Measurements from ENCODE around the gene MICALL2. TPM values are rescaled to one million over a fixed set of nuclear protein-coding genes. Genes with fewer than 3 reads are reported as not detected.

Gene MICALL2
- total RNA-seq, 1 donor from 2014 or later = 13.9 TPM

DNA sequence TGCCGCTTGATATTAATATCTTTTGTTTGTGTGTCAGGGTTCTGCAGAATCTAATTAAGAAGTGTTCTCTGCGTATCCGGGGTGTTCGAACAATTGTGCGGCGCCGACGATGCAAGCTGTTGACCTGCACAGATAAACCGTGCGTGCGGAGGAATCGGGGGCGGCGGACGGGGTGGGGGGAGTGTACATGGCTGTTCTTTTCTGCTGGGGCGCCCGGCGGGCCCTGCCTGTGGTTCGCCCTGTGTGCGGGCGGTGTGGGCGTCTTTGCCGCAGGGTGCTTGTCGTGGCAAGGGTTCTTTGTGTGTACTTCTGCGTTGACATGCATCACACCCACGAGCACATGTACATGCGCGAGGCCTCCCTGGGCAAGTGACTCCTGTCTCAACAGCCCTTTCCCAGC is 47.9 kb downstream of the MICALL2 start:
- H3K27me3 Mint-ChIP-seq = peaks cover 33% of the 10 kb centered on the region
- H3K4me1 Mint-ChIP-seq (ENCODE audit: low read depth) = no peaks in the 10 kb centered on the region

DNA sequence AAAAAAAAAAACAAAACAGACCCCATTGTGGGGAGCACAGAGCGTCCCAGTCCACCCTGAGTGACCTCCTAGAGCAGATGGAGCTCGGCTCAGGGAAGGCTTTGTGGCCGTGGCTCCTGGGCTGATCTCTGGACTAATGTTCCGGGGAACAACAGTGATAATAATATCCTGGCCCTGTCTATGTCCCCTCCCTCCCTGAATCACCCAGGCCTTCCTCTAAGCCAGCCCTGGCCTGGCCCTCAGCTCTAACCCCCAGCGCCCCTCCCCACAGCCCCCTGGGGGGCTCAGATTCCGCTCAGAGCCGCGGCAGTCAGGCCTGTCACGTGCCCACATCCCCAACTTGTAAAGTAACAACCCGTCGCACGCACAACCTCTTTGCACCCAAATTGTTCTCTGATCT is 48.3 kb downstream of the MICALL2 start:
- Mint-ChIP-seq H3K4me3 (ENCODE audit: low read depth) (no peak overlapping the region), H3K27me3 (peaks cover 33% of the 10 kb centered on the region), H3K9me3 (ENCODE audit: low read depth) (no peaks in the 10 kb centered on the region)

More for the DNA sequence above, 47.9 kb downstream of the MICALL2 start:
- Mint-ChIP-seq H3K36me3 (ENCODE audit: insufficient read depth) (no peaks in the 10 kb centered on the region), H3K27ac (no peak overlapping the region), H3K4me3 (ENCODE audit: low read depth) (no peak overlapping the region), H3K9me3 (ENCODE audit: low read depth) (no peaks in the 10 kb centered on the region)
- DNase-seq (ENCODE audit: low spot score, unreplicated experiment) = no peak
- TF ChIP-seq, protein P1, sequence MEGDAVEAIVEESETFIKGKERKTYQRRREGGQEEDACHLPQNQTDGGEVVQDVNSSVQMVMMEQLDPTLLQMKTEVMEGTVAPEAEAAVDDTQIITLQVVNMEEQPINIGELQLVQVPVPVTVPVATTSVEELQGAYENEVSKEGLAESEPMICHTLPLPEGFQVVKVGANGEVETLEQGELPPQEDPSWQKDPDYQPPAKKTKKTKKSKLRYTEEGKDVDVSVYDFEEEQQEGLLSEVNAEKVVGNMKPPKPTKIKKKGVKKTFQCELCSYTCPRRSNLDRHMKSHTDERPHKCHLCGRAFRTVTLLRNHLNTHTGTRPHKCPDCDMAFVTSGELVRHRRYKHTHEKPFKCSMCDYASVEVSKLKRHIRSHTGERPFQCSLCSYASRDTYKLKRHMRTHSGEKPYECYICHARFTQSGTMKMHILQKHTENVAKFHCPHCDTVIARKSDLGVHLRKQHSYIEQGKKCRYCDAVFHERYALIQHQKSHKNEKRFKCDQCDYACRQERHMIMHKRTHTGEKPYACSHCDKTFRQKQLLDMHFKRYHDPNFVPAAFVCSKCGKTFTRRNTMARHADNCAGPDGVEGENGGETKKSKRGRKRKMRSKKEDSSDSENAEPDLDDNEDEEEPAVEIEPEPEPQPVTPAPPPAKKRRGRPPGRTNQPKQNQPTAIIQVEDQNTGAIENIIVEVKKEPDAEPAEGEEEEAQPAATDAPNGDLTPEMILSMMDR (IDR thresholded peaks at IDR 0.05; ENCODE audit: unreplicated experiment) = no peak

DNA sequence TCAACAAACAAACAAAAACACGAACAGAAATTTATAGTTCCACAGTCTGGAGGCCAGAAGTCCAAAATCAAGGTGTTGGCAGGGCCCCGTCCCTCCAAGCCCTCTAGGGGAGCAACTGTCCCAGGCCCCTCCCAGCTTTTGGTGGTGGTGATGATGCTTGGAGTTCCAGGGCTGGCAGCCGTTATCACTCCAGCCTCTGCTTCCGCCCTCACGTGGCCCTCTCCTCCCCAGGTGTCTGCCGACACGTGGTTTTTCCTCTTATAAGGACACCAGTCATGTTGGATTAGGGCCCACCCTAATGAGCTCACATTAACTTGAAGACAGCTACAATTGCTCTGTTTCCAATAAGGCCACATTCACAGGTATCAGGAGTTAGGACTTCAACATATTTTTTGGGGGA is 49.7 kb downstream of the MICALL2 start:
- no peak for DNase-seq (ENCODE audit: low spot score, unreplicated experiment)
- no peaks in the 10 kb centered on the region for H3K36me3 Mint-ChIP-seq (ENCODE audit: insufficient read depth)
- no peak overlapping the region for H3K27ac Mint-ChIP-seq
- no peaks in the 10 kb centered on the region for H3K4me1 Mint-ChIP-seq (ENCODE audit: low read depth)
- TF ChIP-seq, protein P1 (IDR thresholded peaks at IDR 0.05; ENCODE audit: unreplicated experiment) = no peak
- H3K27me3 Mint-ChIP-seq = peaks cover 36% of the 10 kb centered on the region
- no peaks in the 10 kb centered on the region for H3K9me3 Mint-ChIP-seq (ENCODE audit: low read depth)
- H3K4me3 Mint-ChIP-seq (ENCODE audit: low read depth) = no peak overlapping the region

More for the DNA sequence above, 48.3 kb downstream of the MICALL2 start:
- TF ChIP-seq, protein P1 (IDR thresholded peaks at IDR 0.05; ENCODE audit: unreplicated experiment) = no peak
- Mint-ChIP-seq H3K36me3 (ENCODE audit: insufficient read depth) (no peaks in the 10 kb centered on the region), H3K4me1 (ENCODE audit: low read depth) (no peaks in the 10 kb centered on the region), H3K27ac (no peak overlapping the region)
- DNase-seq (ENCODE audit: low spot score, unreplicated experiment) = no peak

DNA sequence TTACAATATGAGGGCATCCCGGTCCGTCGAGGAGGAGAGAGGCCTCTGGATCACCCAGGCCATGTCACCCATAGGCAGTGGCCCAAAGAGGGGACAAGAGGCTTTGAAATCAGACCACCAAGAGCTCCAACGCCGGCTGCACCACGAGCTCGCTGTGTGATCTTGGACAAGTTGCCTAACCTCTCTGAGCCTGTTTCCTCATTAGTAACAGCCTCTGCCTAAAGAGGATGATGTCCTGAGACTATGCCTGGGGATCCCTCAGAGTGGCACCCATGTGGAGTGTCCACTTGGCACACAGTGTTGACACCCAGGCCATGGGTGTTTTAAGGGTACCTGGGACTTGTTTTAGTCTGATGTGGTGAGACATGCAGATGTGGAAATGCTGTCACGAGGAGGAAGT is 50.8 kb downstream of the MICALL2 start:
- peaks cover 46% of the 10 kb centered on the region for H3K27me3 Mint-ChIP-seq
- peaks cover 4% of the 10 kb centered on the region for H3K4me1 Mint-ChIP-seq (ENCODE audit: low read depth)
- DNase-seq (ENCODE audit: low spot score, unreplicated experiment) = no peak
- no peaks in the 10 kb centered on the region for H3K36me3 Mint-ChIP-seq (ENCODE audit: insufficient read depth)
- TF ChIP-seq, protein P1 (IDR thresholded peaks at IDR 0.05; ENCODE audit: unreplicated experiment) = no peak
- H3K4me3 Mint-ChIP-seq (ENCODE audit: low read depth) = no peak overlapping the region
- H3K9me3 Mint-ChIP-seq (ENCODE audit: low read depth) = no peaks in the 10 kb centered on the region
- no peak overlapping the region for H3K27ac Mint-ChIP-seq

DNA sequence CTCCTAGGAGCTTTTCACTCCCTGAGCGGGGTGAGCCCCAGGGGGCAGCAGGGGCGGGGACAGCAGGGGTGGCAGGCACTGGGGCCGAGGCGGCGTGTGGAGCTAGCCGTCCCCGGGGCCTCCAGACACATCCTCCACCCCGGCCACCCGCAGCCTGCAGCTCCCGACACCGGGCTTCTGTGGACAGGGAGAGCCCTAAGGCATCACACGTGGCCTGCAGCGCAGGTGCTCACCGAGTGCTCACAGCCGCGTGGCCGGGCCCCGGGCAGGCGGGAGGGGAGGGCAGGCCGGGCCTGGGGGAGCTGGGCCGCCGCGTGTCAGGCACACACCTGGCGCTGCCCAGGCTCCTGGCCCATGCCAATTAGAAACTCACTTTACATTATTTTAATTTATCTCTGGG is 51.4 kb downstream of the MICALL2 start:
- Mint-ChIP-seq H3K36me3 (ENCODE audit: insufficient read depth) (no peaks in the 10 kb centered on the region), H3K27me3 (peaks cover 46% of the 10 kb centered on the region), H3K4me3 (ENCODE audit: low read depth) (no peak overlapping the region), H3K9me3 (ENCODE audit: low read depth) (no peaks in the 10 kb centered on the region), H3K4me1 (ENCODE audit: low read depth) (peaks cover 4% of the 10 kb centered on the region), H3K27ac (no peak overlapping the region)
- TF ChIP-seq, protein P1 (IDR thresholded peaks at IDR 0.05; ENCODE audit: unreplicated experiment) = no peak
- DNase-seq (ENCODE audit: low spot score, unreplicated experiment) = no peak
